SJSA1 (cell line): ENCODE data around the gene WNK2. TPM values are rescaled to one million over a fixed set of nuclear protein-coding genes. Genes with fewer than 3 reads are reported as not detected.
"Not testable (repeated sequence)": the region's sequence is repeated elsewhere in the genome, so short reads cannot be mapped to it uniquely, and the experiment has no call there.

Source experiments
- DNase-seq, 2 experiments: peaks; one replicate each; pipeline ENCODE4 v3.0.0-alpha.2; 2015 to 2020; ENCODE audit warnings: low spot score in 2 of 2, low read depth in 1 of 2
- H3K27ac ChIP-seq: fragments of 250-450 bp; sonication (Bioruptor Pico); 2 replicates; pipeline ENCODE4 v1.5.1; 2020; ENCODE audit warnings: mild to moderate bottlenecking, moderate library complexity
- H3K27me3 ChIP-seq: fragments of 250-450 bp; sonication (Bioruptor Pico); replicated peaks from 2 replicates; pipeline ENCODE4 v1.5.1; 2020; ENCODE audit warnings: mild to moderate bottlenecking, moderate library complexity
- H3K36me3 ChIP-seq: fragments of 250-450 bp; sonication (Bioruptor Pico); 2 replicates; pipeline ENCODE4 v1.5.1; 2020; ENCODE audit warnings: mild to moderate bottlenecking
- H3K4me1 ChIP-seq: fragments of 250-450 bp; sonication (Bioruptor Pico); replicated peaks from 2 replicates; pipeline ENCODE4 v1.6.1; 2021; ENCODE audit warnings: mild to moderate bottlenecking
- H3K4me3 ChIP-seq: fragments of 250-450 bp; sonication (Bioruptor Pico); 2 replicates; pipeline ENCODE4 v1.5.1; 2020; ENCODE audit warnings: mild to moderate bottlenecking
- H3K9me3 ChIP-seq: fragments of 250-450 bp; sonication (Bioruptor Pico); replicated peaks from 2 replicates; pipeline ENCODE4 v1.5.1; 2020; ENCODE audit warnings: mild to moderate bottlenecking
- total RNA-seq: library from RNA; depleted of rRNA; stranded (reverse); fragments of >200 nt; shearing (Covaris generic); gene quantifications from 2 replicates; pipeline ENCODE4 v1.2.3, GENCODE V29; 2014; rRNA removed

WNK2 gene
- not detected in 2 replicates for total RNA-seq

- Histone ChIP-seq H3K4me1 (peaks cover 7% of the 10 kb centered on the region), H3K27ac (no peak within 1 kb of the TSS), H3K27me3 (peaks cover 16% of the 10 kb centered on the region; the same call in 1 of the 2 replicates), H3K9me3 (no peaks in the 10 kb centered on the region; the same call in 1 of the 2 replicates), H3K36me3 (no peaks in the 10 kb centered on the region), H3K4me3 (0 out of 2 replicates have a peak within 1 kb of the TSS, but pooled peaks have one; percentile 13)
- no peak for DNase-seq
These were observed at the start of gene WNK2 for GRCh38 chr9:93183663-93184431. WNK2 (plus strand) TSS chr9:93184139; CDS start chr9:93184930, 791 bp downstream.

GRCh38 chr9:93134740-93135444 is 49.0 kb upstream of the WNK2 start:
- Histone ChIP-seq H3K9me3 (peaks cover 3% of the 10 kb centered on the region; the same call in 1 of the 2 replicates), H3K27ac (peak overlapping the region; percentile 57), H3K27me3 (no peaks in the 10 kb centered on the region), H3K4me3 (peak overlapping the region; percentile 72), H3K4me1 (peaks cover 58% of the 10 kb centered on the region), H3K36me3 (0 out of 2 replicates have a peak, but pooled peaks cover 3% of the 10 kb centered on the region)
- no peak for DNase-seq

- Histone ChIP-seq H3K27ac (no peak overlapping the region), H3K9me3 (peaks cover 3% of the 10 kb centered on the region; the same call in 1 of the 2 replicates), H3K4me3 (no peak overlapping the region), H3K27me3 (no peaks in the 10 kb centered on the region), H3K4me1 (peaks cover 66% of the 10 kb centered on the region), H3K36me3 (0 out of 2 replicates have a peak, but pooled peaks cover 3% of the 10 kb centered on the region)
- DNase-seq = no peak
These were observed 47.9 kb upstream of the WNK2 start for GRCh38 chr9:93136011-93136440.

- no peak overlapping the region for H3K27ac ChIP-seq
- DNase-seq = no peak
- H3K9me3 ChIP-seq = peaks cover 3% of the 10 kb centered on the region; the same call in 1 of the 2 replicates
- H3K4me3 ChIP-seq = no peak overlapping the region
- H3K27me3 ChIP-seq = no peaks in the 10 kb centered on the region
- peaks cover 58% of the 10 kb centered on the region for H3K4me1 ChIP-seq
- H3K36me3 ChIP-seq = 0 out of 2 replicates have a peak, but pooled peaks cover 3% of the 10 kb centered on the region
These were observed 46.6 kb upstream of the WNK2 start for GRCh38 chr9:93137362-93137761.

- Histone ChIP-seq H3K9me3 (peaks cover 3% of the 10 kb centered on the region; the same call in 1 of the 2 replicates), H3K27me3 (no peaks in the 10 kb centered on the region), H3K27ac (no peak overlapping the region), H3K4me1 (peaks cover 53% of the 10 kb centered on the region), H3K4me3 (no peak overlapping the region), H3K36me3 (0 out of 2 replicates have a peak, but pooled peaks cover 3% of the 10 kb centered on the region)
- no peak for DNase-seq
These were observed 45.7 kb upstream of the WNK2 start for GRCh38 chr9:93138171-93138764.

- Histone ChIP-seq H3K27me3 (no peaks in the 10 kb centered on the region), H3K4me1 (peaks cover 42% of the 10 kb centered on the region), H3K4me3 (no peak overlapping the region), H3K9me3 (no peaks in the 10 kb centered on the region), H3K36me3 (no peaks in the 10 kb centered on the region), H3K27ac (no peak overlapping the region)
- peak; percentile 58 to 74 for DNase-seq
These were observed 44.4 kb upstream of the WNK2 start for GRCh38 chr9:93139365-93140182.

GRCh38 chr9:93141771-93142483 is 42.0 kb upstream of the WNK2 start:
- H3K27me3 ChIP-seq = no peaks in the 10 kb centered on the region
- H3K4me1 ChIP-seq = peaks cover 31% of the 10 kb centered on the region
- no peaks in the 10 kb centered on the region for H3K9me3 ChIP-seq
- no peak overlapping the region for H3K27ac ChIP-seq
- H3K4me3 ChIP-seq = no peak overlapping the region
- no peak for DNase-seq
- no peaks in the 10 kb centered on the region for H3K36me3 ChIP-seq

- Histone ChIP-seq H3K27ac (no peak overlapping the region), H3K4me3 (no peak overlapping the region), H3K27me3 (no peaks in the 10 kb centered on the region), H3K9me3 (no peaks in the 10 kb centered on the region), H3K36me3 (no peaks in the 10 kb centered on the region), H3K4me1 (peaks cover 28% of the 10 kb centered on the region)
- no peak for DNase-seq
These were observed 40.0 kb upstream of the WNK2 start for GRCh38 chr9:93143830-93144530.

- not testable (repeated sequence) for DNase-seq, H3K9me3 ChIP-seq, H3K27ac ChIP-seq, H3K36me3 ChIP-seq, H3K27me3 ChIP-seq, H3K4me3 ChIP-seq
- H3K4me1 ChIP-seq = peaks cover 10% of the 10 kb centered on the region
These were observed 37.2 kb upstream of the WNK2 start for GRCh38 chr9:93146696-93147095.

GRCh38 chr9:93147632-93148031 is 36.3 kb upstream of the WNK2 start:
- no peak for DNase-seq
- H3K27ac ChIP-seq = no peak overlapping the region
- H3K4me3 ChIP-seq = no peak overlapping the region
- H3K36me3 ChIP-seq = no peaks in the 10 kb centered on the region
- H3K9me3 ChIP-seq = no peaks in the 10 kb centered on the region
- no peaks in the 10 kb centered on the region for H3K27me3 ChIP-seq
- H3K4me1 ChIP-seq = peaks cover 1% of the 10 kb centered on the region; the same call in 1 of the 2 replicates

GRCh38 chr9:93148721-93149120 is 35.2 kb upstream of the WNK2 start:
- no peak overlapping the region for H3K27ac ChIP-seq
- no peaks in the 10 kb centered on the region for H3K36me3 ChIP-seq
- no peaks in the 10 kb centered on the region for H3K4me1 ChIP-seq
- H3K4me3 ChIP-seq = no peak overlapping the region
- no peaks in the 10 kb centered on the region for H3K27me3 ChIP-seq
- no peak for DNase-seq
- H3K9me3 ChIP-seq = no peaks in the 10 kb centered on the region

- H3K27ac ChIP-seq = no peak overlapping the region
- no peaks in the 10 kb centered on the region for H3K4me1 ChIP-seq
- no peak overlapping the region for H3K4me3 ChIP-seq
- H3K9me3 ChIP-seq = no peaks in the 10 kb centered on the region
- DNase-seq = no peak
- no peaks in the 10 kb centered on the region for H3K36me3 ChIP-seq
- no peaks in the 10 kb centered on the region for H3K27me3 ChIP-seq
These were observed 34.6 kb upstream of the WNK2 start for GRCh38 chr9:93149361-93149760.
